K562 (cell line): ENCODE data around the gene HK1. TPM values are rescaled to one million over a fixed set of nuclear protein-coding genes. Genes with fewer than 3 reads are reported as not detected.

ENCODE experiments used
- CBFA2T3 ChIP-seq: fragments of 450-650 bp; IDR thresholded peaks from 2 replicates; pipeline ENCODE4 v1.6.1; 2017
- CBFB ChIP-seq: sonication (generic); formaldehyde crosslinking; IDR thresholded peaks from 2 replicates; pipeline ENCODE4 v1.4.0; 2020; ENCODE audit warnings: mild to moderate bottlenecking, missing genetic modification reagents
- CHAMP1 ChIP-seq: fragments of 450-650 bp; IDR thresholded peaks from 2 replicates; pipeline ENCODE4 v1.6.1; 2016; ENCODE audit warnings: mild to moderate bottlenecking
- FOXA3 ChIP-seq, 2 experiments: fragments of 450-650 bp in 1 of 2; sonication (generic) in 1 of 2; formaldehyde crosslinking; IDR thresholded peaks in 1 of 2; conservative IDR thresholded peaks in 1 of 2; 2 replicates each; pipeline versions ENCODE4 v1.4.0 to v1.8.0; 2020 to 2022; ENCODE audit warnings: mild to moderate bottlenecking in 2 of 2, missing genetic modification reagents in 1 of 2
- GATA2 ChIP-seq: sonication (generic); formaldehyde crosslinking; IDR thresholded peaks from 2 replicates; pipeline ENCODE4 v1.4.0; 2020; ENCODE audit warnings: mild to moderate bottlenecking, missing genetic modification reagents
- HLTF ChIP-seq: fragments of 450-650 bp; IDR thresholded peaks from 2 replicates; pipeline ENCODE4 v1.6.1; 2016
- HMG20B ChIP-seq: fragments of 250-450 bp; sonication (Bioruptor Pico); IDR thresholded peaks from 2 replicates; pipeline ENCODE4 v1.5.0; 2021; ENCODE audit warnings: mild to moderate bottlenecking
- JUNB ChIP-seq: fragments of 450-650 bp; formaldehyde crosslinking; conservative IDR thresholded peaks from 2 replicates; pipeline ENCODE4 v1.4.0; 2020; ENCODE audit warnings: mild to moderate bottlenecking
- MCM3 ChIP-seq: fragments of 450-650 bp; IDR thresholded peaks from 2 replicates; pipeline ENCODE4 v1.6.1; 2016
- MED1 ChIP-seq: sonication (generic); formaldehyde crosslinking; IDR thresholded peaks from 2 replicates; pipeline ENCODE4 v1.8.1; 2023; ENCODE audit warnings: missing genetic modification reagents, borderline replicate concordance
- MYC ChIP-seq, 2 experiments: fragments of 250-450 bp in 1 of 2; sonication (Bioruptor Pico) in 1 of 2; IDR thresholded peaks; 2 replicates each; pipeline versions ENCODE4 v1.5.1 to v1.6.1; 2012 to 2021; ENCODE audit warnings: low read depth in 2 of 2, borderline replicate concordance in 1 of 2, improper control_type of control experiment in 1 of 2, low read length in 1 of 2, mild to moderate bottlenecking in 1 of 2, moderate library complexity in 1 of 2
- NFRKB ChIP-seq: fragments of 450-650 bp; IDR thresholded peaks from 2 replicates; pipeline ENCODE4 v1.6.1; 2016; ENCODE audit warnings: low read depth
- PPARD ChIP-seq: fragments of 250-450 bp; sonication (Bioruptor Pico); IDR thresholded peaks from 2 replicates; pipeline ENCODE4 v1.8.0; 2022; ENCODE audit warnings: inconsistent platforms, mild to moderate bottlenecking, moderate library complexity
- PURB ChIP-seq: sonication (generic); formaldehyde crosslinking; IDR thresholded peaks from 2 replicates; pipeline ENCODE4 v1.9.0; 2021; ENCODE audit warnings: low read depth, mild to moderate bottlenecking, missing genetic modification reagents
- SMARCA5 ChIP-seq: fragments of 450-650 bp; IDR thresholded peaks from 2 replicates; pipeline ENCODE4 v1.6.1; 2016
- U2AF2 ChIP-seq: fragments of 200-400 bp; formaldehyde crosslinking; optimal IDR thresholded peaks from 2 replicates; pipeline ENCODE3; 2017; ENCODE audit warnings: low read depth, mild to moderate bottlenecking, low read length
- ZNF217 ChIP-seq: sonication (generic); formaldehyde crosslinking; IDR thresholded peaks from 2 replicates; pipeline ENCODE4 v1.8.0; 2022; ENCODE audit warnings: mild to moderate bottlenecking, missing genetic modification reagents
- ZNF280A ChIP-seq: fragments of 450-650 bp; IDR thresholded peaks from 2 replicates; pipeline ENCODE4 v1.6.1; 2018; ENCODE audit warnings: mild to moderate bottlenecking, low read depth; ENCODE audit not compliant: partially characterized antibody
- ZNF695 ChIP-seq: fragments of 450-650 bp; formaldehyde crosslinking; IDR thresholded peaks from 2 replicates; pipeline ENCODE4 v1.4.0; 2020; ENCODE audit warnings: mild to moderate bottlenecking, moderate library complexity
- polyA plus RNA-seq, 8 experiments: library from polyadenylated mRNA; depleted of rRNA in 4 of 8; stranded (reverse) in 5 of 8; unstranded in 3 of 8; fragments of >200 nt; fragmentation: Nextera tagmentation in 2 of 8; fragmentation: Illumina TruSeq in 1 of 8; extraction: Ambion mirVana in 2 of 8; extraction: Trizol in 1 of 8; gene quantifications; 2 replicates each; pipeline versions ENCODE4 v1.2.1 to v1.2.3, GENCODE V29; 2011 to 2014; ENCODE audit warnings: inconsistent platforms in 1 of 8, missing spikeins in 1 of 8
- total RNA-seq, 7 experiments: library from RNA; depleted of rRNA in 6 of 7; stranded (reverse); fragments of >200 nt in 6 of 7; fragmentation: Illumina TruSeq in 2 of 7; extraction: Trizol in 2 of 7; gene quantifications; 2 replicates each; pipeline versions ENCODE4 v1.2.1 to v1.2.3, GENCODE V29; 2011 to 2021; ENCODE audit warnings: low replicate concordance in 1 of 7
- TF ChIP-seq, protein P1 (sequence below): fragments of 250-450 bp; sonication (Bioruptor Pico); IDR thresholded peaks from 2 replicates; pipeline ENCODE4 v1.4.0; 2020; ENCODE audit warnings: mild to moderate bottlenecking, moderate library complexity
- TF ChIP-seq, protein P2 (sequence below): IDR thresholded peaks from 3 replicates; pipeline ENCODE4 v1.6.1; 2011; ENCODE audit warnings: borderline replicate concordance, mild to moderate bottlenecking; ENCODE audit not compliant: insufficient read length, insufficient read depth

The HK1 gene
- total and polyA plus RNA-seq, 9 of the 15 experiments (the other 6 are each of a cell fraction or from before 2014, with no cell fraction given): 29.2 to 444 (median 193) TPM

- TF ChIP-seq CHAMP1 (no peak), CBFB (0 out of 2 replicates have a peak, but pooled peaks have one; percentile 76), ZNF695 (no peak), MCM3 (no peak), ZNF217 (CRISPR knock-in tag) (no peak), U2AF2 (no peak), MYC (IDR thresholded peaks at IDR 0.05; ENCODE audit: low read depth, low read length) (peak; percentile 91), MYC (CRISPR knock-in tag; IDR thresholded peaks at IDR 0.05; ENCODE audit: borderline replicate concordance, low read depth) (no peak), CBFA2T3 (peak; percentile 86), SMARCA5 (peak; percentile 74), JUNB (CRISPR knock-in tag) (no peak), GATA2 (peak; percentile 50; the same call in 1 of the 2 replicates), ZNF280A (no peak), NFRKB (peak; percentile 58), MED1 (CRISPR knock-in tag) (no peak), HMG20B (no peak), PPARD (CRISPR knock-in tag) (no peak), HLTF (0 out of 2 replicates have a peak, but pooled peaks have one; percentile 34), FOXA3 (CRISPR knock-in tag; conservative IDR thresholded peaks at IDR 0.05 in 1 of 2, IDR thresholded peaks at IDR 0.05 in 1 of 2) (no peak), PURB (CRISPR knock-in tag) (no peak)
- TF ChIP-seq, protein P1, sequence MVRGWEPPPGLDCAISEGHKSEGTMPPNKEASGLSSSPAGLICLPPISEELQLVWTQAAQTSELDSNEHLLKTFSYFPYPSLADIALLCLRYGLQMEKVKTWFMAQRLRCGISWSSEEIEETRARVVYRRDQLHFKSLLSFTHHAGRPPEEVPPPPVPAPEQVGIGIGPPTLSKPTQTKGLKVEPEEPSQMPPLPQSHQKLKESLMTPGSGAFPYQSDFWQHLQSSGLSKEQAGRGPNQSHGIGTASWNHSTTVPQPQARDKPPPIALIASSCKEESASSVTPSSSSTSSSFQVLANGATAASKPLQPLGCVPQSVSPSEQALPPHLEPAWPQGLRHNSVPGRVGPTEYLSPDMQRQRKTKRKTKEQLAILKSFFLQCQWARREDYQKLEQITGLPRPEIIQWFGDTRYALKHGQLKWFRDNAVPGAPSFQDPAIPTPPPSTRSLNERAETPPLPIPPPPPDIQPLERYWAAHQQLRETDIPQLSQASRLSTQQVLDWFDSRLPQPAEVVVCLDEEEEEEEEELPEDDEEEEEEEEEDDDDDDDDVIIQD: no peak
- TF ChIP-seq, protein P2, sequence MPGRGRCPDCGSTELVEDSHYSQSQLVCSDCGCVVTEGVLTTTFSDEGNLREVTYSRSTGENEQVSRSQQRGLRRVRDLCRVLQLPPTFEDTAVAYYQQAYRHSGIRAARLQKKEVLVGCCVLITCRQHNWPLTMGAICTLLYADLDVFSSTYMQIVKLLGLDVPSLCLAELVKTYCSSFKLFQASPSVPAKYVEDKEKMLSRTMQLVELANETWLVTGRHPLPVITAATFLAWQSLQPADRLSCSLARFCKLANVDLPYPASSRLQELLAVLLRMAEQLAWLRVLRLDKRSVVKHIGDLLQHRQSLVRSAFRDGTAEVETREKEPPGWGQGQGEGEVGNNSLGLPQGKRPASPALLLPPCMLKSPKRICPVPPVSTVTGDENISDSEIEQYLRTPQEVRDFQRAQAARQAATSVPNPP: no peak
Observed at GRCh38 chr10:69334302-69335062, 56.2 kb downstream of the HK1 start (continued).
